ENCODE results near the gene ZCCHC3.
"Not testable (repeated sequence)": the region's sequence is repeated elsewhere in the genome, so short reads cannot be mapped to it uniquely, and the experiment has no call there.

ZCCHC3 gene, protein sequence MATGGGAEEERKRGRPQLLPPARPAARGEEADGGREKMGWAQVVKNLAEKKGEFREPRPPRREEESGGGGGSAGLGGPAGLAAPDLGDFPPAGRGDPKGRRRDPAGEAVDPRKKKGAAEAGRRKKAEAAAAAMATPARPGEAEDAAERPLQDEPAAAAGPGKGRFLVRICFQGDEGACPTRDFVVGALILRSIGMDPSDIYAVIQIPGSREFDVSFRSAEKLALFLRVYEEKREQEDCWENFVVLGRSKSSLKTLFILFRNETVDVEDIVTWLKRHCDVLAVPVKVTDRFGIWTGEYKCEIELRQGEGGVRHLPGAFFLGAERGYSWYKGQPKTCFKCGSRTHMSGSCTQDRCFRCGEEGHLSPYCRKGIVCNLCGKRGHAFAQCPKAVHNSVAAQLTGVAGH

DNA sequence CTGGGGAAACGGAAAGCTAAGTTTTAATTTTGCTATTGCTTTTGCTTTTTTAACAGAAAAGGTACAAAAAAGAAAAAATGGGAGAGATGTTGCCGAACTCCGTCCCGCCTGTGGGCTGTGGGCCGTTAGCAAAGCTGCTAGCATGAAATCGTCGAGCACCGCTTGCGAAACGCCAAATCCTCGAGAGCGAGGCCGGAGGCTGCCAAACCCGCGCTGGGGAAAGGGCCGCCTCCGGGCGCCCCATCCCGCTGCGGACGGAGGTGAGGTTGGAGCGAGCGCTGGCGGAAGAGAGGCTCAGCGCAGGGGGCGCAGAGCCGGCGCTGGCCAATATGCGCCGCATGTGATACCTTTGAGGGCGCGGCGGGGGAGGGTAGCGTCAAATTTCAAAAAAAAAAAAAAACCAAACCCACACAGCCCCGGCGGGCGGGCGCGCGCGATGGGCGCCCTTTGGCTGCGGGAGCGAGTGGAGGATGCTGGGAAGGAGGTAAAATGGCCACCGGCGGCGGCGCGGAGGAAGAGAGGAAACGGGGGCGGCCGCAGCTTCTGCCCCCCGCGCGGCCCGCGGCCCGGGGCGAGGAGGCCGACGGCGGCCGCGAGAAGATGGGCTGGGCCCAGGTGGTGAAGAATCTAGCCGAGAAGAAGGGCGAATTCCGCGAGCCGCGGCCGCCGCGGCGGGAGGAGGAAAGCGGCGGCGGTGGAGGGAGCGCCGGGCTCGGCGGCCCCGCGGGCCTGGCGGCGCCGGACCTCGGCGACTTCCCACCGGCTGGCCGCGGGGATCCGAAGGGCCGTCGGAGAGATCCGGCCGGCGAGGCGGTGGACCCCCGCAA lies at the start of gene ZCCHC3:
Gene ZCCHC3, plus strand, starts transcription at position 473 of the 827 bp plus-strand sequence. Its CDS starts 17 bp downstream, at position 490.
- peak; percentile 91 for DNase-seq

DNA sequence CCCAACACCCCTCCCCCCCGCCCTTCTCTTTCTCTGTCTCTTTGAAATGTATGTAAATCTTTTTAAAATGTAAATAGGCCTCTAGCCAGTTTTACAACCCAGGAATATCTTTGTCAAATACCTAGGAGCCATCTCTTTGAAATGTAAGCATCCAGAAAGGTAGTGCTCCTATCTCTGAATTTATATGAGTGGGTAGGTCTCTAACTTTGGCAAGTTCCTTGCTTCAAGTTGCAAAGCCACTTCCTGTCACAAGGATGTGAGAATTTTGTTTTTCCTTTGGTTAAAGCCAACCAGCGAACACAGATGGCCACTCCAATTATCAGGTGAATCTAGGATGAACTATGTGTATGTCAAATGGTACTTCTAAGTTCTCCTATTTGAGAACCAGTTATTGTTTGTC lies 46.0 kb upstream of the ZCCHC3 start:
- no peak for DNase-seq

DNA sequence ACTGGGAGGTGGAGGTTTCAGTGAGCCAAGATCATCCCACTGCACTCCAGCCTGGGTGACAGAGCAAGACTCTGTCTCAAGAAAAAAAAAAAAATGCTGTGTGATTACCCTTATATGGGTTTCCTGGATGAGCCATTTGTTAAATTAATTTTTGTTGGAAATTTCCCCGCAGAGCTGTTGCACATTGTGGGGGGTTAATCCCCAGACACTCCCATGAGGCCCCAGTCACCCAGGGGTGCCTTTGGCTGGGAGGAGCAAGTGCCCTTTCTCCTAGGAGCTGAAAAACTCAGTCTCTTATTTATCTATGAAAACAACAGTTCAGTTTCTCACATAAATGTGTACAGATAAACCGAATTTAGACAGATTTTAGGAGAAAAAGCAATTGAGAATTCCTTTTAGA lies 44.6 kb upstream of the ZCCHC3 start:
- no peak for DNase-seq

DNA sequence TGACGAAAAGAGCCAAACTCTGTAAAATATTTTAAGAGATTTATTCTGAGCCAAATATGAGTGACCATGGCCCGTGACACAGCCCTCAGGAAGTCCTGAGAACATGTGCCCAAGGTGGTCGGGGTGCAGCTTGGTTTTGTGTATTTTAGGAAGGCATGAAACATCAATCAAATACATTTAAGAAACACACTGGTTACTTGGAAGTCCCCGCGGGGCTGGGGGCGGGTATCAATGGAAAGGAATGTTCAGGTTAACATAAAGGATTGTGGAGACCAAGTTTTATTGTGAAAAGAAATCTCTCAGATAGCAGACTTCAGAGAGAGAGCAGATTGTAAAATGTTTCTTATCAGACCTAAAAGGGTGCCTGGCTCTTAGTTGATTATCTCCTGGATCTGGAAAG lies 43.9 kb upstream of the ZCCHC3 start:
- DNase-seq, result not testable (repeated sequence)

DNA sequence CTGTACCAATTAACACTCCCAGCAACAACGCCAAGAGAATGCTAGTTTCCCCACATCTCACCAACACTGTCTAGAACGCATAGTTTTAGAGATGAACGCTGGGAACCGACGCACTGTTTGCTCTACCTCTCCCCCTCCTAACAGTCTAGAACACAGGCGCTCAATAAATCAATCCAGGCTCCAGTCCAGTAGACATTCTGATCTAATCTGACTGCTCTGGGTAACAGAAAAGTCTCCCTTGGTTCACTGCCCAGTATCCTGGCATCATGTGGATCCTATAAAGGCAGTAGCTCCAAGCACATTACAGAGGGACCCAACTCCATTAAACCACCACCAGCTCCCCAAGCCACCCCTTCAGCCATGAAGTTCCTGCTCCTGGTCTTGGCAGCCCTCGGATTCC lies 40.0 kb upstream of the ZCCHC3 start, which contains the start of gene DEFB132:
Gene DEFB132, plus strand, starts transcription at position 306 of the 400 bp plus-strand sequence. Its CDS starts 55 bp downstream, at position 361.
- no peak for DNase-seq

DNA sequence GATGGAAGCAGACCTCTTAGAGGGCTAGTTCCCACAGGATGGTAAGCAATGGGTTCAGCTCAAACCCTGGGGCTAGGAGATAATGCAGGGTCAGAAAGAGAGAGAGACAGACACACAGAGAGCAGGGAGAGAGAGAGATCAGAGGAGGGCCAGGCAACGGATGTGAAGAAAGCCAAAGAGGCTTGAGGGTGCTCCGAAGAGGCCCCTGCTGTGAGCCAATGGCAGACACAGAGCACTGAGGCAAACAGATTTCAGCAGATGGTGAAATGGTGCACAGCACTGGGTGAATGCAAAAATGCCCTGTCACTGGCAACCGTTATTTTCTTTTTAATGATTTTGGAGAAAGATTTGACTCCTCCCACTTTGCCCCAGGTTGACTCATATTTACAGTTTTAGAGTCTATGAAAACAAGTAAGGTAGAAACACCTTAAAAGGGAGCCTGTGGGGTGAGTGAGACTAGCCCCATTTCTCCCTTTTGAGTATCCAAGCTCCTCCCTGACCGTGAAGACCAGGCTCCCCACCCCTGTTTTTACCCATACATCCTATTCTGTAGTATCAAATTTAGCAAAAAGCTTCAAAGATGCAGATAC lies 39.0 kb upstream of the ZCCHC3 start:
- DNase-seq, result no peak

DNA sequence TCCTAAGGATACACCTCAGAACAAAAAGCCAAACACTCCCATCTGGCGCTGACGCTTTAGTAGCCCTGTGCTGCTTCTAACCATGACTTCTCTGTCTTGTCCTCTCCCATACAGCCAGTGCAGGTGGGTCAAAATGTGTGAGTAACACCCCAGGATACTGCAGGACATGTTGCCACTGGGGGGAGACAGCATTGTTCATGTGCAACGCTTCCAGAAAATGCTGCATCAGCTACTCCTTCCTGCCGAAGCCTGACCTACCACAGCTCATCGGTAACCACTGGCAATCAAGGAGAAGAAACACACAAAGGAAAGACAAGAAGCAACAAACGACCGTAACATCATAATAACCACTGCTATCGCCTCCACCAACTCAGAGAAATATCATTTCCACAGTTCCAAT lies 38.4 kb upstream of the ZCCHC3 start:
- DNase-seq, result no peak

DNA sequence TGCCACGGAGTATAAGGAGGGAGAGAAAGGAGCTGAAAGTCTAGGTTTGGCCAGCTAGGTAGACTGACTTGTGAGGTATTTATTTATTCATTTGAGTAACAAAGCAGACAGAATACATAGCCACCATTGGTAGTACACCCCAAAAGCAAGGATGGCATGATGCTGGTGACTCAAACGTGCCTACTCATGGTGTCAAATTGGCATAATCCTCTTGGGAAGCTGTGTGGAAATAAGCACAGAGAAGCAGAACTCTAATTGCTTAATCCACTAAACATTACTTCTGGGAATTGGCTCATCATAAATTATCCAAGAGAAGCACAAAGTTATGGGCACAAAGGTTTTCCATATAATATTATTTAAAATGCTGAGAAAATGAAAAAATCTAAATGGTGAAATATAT lies 37.4 kb upstream of the ZCCHC3 start:
- peak; percentile 46 for DNase-seq

DNA sequence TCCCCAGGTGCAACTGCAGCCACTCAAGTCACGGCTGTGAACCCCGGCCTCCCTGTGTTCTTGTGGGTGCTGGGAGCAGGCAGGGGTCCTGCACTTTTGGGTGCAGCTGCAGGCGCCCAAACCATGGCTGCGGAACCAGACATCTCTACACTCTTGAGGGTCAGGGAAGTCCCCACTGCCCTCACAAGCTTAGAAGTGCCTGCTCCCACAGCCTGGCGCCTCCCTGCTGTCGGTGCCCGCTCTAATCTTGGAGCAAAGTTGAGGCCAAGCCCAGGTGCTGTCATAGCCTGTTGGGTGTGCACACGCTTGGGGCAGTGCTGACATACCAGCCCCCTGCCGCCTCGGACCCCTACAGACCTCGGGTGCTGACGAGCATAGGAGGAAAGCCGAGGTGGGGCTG lies 33.7 kb upstream of the ZCCHC3 start:
- no peak for DNase-seq

DNA sequence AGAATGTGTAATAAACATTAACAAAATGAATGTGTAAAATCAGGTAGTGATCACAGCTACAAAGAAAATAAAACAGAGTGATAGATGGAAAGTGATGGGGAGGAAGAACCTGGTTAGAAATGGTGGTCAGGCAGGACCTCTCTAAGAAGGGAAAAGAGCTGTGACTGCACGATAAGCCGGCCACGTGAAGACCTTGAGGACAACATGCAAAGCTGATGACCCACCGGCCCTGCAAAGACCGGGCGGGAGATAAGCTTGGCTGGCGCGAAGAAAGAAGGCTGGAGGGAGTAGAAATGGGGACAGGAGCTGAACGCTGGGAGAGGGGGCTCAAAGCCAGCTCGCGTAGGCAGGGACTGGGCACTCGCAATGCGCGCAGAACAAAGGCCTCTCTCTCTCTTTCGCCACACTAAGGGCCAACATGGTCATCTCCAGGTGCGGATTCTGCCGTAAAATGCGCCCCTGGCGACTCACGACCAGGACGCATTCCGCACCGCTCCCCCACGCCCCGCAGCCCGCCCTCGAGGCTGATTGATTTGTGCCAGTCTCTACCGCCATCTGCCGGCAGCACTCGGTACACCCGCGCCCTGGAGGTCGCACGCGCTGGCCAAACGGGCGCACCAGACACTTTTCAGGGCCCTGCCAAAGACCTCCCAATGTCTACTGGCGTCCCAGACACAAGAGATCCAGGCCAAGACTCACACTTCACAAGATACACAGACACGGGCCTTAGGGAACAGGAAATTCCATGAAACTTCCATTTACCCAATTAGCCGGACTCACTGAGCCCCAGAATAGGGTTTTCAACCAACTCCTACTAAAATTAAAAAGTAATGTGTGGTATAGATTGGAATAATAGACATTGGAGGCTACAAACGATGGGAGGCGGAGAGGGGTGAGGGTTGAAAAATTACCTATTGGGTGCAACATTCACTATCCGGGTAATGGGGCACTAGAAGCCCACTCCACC lies 30.5 kb upstream of the ZCCHC3 start:
- DNase-seq, result peak; percentile 84

DNA sequence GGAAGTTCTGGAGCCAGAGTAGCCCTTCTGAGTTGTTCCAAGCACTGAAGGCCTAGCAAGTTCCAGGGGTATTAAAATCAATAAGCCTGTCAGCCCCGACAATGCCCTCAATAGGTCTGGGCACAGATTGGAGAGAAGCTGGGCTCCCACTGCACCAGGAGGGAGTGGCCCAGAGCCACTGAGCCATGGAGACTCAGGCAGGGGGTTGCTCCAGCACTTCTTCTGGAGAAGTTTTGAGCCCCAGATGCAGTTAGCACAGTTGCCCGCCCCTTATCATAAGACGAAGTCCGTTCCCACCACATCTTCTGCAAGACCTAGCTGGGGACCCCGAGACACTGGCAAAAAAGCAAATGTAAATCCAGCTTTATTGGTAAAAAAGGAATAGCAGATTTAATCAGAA lies 26.9 kb upstream of the ZCCHC3 start:
- no peak for DNase-seq

DNA sequence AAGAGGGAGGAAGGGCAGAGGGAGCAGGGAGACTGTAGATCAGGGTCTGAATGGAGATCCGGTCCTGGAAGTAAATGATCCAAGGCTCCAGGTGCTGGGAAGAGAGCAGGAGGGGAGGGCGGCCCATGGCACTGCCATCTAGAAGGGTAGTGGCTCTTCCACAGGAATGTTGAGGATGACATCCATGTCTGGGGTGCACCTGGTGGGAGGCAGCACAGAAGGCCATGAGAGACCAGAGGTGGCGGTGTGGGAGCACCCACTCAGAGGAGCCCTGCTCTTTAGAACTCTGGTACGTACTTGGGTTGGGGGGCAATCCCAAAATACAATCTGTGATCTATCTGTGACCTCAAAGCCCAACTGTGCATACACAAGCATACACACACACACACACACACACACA lies 26.3 kb upstream of the ZCCHC3 start:
- no peak for DNase-seq

DNA sequence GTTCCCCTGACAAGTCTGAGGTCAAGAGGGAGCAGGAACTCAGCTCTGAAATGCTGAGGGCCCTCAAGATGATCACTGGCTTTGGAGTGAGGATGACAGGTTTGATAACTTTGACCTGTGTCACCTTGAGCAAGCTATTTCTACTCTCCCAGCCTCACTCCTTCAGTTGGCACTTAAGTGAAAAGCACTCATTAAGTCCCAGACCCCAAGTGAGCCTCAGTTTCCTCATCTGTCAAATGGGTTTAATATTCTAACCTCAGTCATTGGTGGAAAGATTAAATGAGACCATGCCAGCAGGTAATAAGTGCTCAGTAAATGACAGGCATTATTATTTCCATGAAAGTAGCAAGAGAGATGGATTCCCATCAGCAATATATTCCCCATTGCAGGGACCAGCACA lies 25.8 kb upstream of the ZCCHC3 start:
- DNase-seq, result no peak

DNA sequence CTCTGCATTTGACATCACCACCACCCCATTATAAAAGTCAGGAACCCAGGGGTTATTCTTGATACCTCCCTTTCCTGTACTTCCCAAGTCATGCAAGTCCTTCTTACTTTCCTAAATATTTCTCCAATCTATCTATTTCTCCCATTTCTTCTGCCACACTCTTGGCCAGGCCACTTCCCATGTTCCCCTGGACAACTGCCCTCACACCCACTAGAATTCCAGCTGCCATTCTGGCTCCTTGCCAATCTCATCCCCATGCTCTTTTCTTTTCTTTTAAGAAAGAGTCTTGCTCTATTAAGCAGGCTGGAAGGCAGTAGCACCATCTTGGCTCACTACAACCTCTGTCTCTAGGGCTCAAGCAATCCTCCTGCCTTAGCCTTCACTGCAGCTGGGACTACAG lies 24.7 kb upstream of the ZCCHC3 start:
- DNase-seq, result no peak

DNA sequence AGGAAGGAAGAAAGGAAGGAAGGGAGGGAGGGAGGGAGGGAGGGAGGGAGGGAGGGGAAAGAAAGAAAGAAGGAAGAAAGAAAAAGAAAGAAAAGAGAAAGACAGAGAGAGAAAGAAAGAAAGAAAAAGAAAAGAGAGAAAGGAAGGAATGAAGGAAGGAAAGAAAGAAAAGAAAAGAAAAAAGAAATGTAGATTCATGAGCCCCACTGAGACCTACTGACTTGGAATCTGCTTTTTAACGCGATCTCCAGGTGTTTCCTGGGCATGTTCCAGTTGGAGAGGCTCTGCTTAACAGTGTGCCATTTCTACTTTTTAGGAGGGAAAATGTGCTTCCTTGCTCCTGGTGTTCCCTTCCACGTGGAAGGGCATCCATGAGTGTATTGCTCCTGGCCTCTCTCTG lies 23.5 kb upstream of the ZCCHC3 start:
- no peak for DNase-seq

DNA sequence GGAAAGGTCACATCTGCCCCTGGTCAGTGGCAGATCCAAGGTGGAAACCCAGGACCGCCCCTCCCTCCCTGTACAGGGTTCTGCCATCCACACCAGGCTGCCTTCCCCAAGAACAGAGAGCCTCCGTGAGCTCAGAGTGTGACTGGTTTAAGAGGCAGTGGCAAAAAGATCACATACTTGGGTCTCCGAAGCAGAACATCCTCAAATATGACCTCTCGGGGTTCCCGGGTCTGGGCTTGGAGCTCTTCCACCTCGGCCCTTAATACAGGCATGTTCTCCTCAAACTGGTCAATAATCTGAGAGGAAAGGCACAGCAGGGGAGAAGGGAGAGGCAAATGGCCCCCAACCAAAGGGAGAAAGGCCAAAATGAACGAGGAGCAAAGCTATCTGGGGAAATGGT lies 21.6 kb upstream of the ZCCHC3 start:
- no peak for DNase-seq

DNA sequence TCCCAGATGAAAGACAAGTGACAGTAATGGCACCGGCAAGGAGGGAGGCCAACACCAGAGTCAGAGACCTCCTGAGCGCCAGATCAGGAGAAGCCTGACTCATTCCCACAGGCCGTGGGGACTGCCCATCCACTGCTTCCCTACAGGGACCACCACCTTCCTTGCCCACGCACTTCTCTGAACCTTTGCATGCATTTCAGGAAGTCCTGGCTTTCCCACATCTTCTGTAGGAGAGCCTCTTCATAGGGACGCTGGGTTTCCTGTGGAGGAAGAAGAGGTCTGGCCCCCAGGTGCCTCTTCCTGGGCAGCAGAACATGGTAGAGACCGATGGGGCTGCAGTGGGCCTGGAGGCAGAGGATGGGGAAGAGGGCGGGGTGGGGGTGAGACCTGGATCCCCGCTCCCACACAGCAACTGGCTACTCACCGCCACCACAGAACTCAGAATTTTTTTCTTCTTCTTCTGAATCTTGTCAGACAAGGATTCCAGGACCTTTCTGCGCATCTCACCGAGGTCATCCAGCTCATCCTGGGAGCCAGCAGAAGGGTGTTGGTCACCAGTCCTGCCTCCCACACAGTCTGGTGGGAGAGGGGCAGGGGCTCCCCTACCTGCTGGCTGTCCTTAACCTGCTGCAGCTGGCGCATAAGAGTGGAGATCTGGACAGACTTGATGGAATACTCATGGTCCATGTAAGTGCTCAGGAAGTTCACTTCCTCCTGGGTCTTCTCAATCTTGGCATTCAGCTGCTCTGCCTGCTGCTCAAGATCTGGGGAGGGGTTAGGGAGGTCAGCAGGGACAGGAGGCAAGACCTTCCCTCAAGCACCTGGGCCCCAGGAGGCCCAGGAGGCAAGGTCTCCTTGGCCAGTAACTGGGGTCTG lies 20.5 kb upstream of the ZCCHC3 start:
- DNase-seq, result no peak

DNA sequence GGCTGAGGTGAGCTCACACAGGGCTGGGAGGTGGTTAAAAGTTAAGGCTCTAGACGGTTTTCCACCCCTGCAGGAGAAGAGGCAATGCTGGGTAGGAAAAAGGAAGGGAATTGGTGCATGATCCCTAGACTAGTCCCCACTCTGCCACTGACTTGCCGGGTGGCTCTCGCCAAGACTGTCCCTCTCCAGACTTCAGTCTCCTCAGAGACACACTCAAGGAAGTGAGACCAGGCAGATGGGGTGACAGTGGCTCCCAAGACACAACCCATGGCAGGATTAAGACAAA lies 19.9 kb upstream of the ZCCHC3 start:
- no peak for DNase-seq

DNA sequence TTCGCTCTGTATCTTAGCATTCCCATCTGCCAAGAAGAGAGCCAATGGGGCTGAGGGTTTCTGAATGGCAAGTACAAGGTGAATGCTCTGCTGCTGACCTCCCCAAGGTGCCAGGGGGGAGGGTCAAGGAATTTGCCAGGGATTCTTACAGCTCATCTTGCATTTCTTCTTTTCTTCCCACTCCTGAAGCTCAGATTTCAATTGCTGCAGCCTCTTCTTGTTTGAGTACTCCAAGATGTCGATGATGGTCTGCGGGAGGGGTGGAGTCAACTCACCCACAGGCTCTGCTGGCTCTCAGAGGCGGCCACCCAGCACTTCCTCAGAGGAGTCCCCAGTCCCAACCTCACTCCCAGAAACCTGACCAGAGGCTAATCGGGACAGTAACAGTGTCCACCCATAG lies 19.2 kb upstream of the ZCCHC3 start:
- DNase-seq, result no peak

DNA sequence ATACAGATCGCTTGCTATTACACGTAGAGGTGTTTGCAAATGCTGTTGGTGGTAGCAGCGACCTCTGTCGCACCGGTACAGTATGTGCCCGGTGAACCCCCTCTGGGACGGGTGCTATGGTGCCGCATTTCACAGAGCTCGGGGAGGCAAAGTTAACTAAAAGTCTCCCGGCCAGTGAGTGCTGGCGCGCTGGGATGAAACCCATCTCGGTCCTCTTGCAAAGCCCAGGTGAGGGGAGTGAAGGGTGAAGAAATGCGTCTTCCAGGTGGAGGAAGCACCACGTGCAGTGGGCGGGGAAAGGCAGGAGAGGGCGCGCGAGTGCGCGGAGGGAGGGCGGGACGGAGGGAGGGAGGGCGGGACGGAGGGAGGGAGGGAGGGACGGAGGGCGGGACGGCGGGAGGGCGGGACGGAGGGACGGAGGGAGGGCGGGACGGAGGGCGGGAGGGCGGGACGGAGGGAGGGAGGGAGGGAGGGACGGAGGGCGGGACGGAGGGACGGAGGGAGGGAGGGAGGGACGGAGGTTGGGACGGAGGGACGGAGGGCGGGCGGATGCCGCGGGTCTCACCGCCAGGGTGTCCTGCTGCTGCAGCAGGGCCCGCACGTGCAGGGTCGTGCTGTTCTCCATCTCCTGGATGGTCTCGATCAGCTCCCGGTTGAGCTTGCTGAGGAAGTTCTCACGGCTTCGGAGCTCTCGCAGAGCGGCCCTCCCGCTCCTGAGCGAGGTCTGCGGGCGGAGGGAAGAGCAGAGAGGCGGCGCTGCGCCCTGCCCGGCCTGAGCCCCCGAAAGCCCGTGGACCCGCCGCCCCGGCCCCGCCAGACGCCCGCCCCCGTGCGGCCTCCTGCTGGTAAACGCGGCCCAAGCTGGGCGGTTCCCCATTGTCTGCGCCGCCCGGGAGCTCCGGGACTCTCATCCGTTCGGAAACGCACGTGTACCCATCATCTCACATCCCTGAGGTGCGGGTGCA lies 18.5 kb upstream of the ZCCHC3 start:
- no peak for DNase-seq
